NCI-H345 treated with DMSO at 0.1 percent for 48 hours (cell line): ENCODE data around the gene C14orf132.

Experiments
- DNase-seq: peaks from one replicate; lab custom pipeline; 2025; ENCODE audit not compliant: unreplicated experiment; lab: John Stamatoyannopoulos, UW

The C14orf132 gene

GRCh38 chr14:96096639-96097610 lies 57.8 kb downstream of the C14orf132 start:
- DNase-seq: no peak

GRCh38 chr14:96097752-96098151 lies 58.6 kb downstream of the C14orf132 start:
- DNase-seq: no peak

GRCh38 chr14:96098309-96098998 lies 59.3 kb downstream of the C14orf132 start:
- peak; percentile 53 for DNase-seq

GRCh38 chr14:96098999-96099335 lies 59.8 kb downstream of the C14orf132 start:
- no peak for DNase-seq

GRCh38 chr14:96100161-96101064 lies 61.3 kb downstream of the C14orf132 start:
- DNase-seq: peak; percentile 77

- no peak for DNase-seq
Observed at GRCh38 chr14:96102081-96102856, 63.1 kb downstream of the C14orf132 start.

- DNase-seq: no peak
Observed at GRCh38 chr14:96103075-96103474, 63.9 kb downstream of the C14orf132 start.

GRCh38 chr14:96103560-96104460 lies 64.6 kb downstream of the C14orf132 start:
- no peak for DNase-seq

GRCh38 chr14:96104469-96105057 lies 65.4 kb downstream of the C14orf132 start:
- DNase-seq: no peak

GRCh38 chr14:96105089-96105925 lies 66.1 kb downstream of the C14orf132 start:
- no peak for DNase-seq

- no peak for DNase-seq
Observed at GRCh38 chr14:96105926-96106441, 66.8 kb downstream of the C14orf132 start.

GRCh38 chr14:96106891-96107290 lies 67.7 kb downstream of the C14orf132 start:
- DNase-seq: no peak

- DNase-seq: no peak
Observed at GRCh38 chr14:96108061-96108795, 69.1 kb downstream of the C14orf132 start.

- no peak for DNase-seq
Observed at GRCh38 chr14:96108911-96109310, 69.7 kb downstream of the C14orf132 start.

GRCh38 chr14:96109596-96110355 lies 70.6 kb downstream of the C14orf132 start:
- DNase-seq: no peak

GRCh38 chr14:96112032-96112431 lies 72.9 kb downstream of the C14orf132 start:
- no peak for DNase-seq
